Activated naive CD8-positive, alpha-beta T cell treated with anti-CD3 and anti-CD28 coated beads, Interleukin-2, amount 10 ng/mL, durations not matched to agents 7 days and 5 days (primary cell): ENCODE results near the gene BLM. TPM values are rescaled to one million over a fixed set of nuclear protein-coding genes. Genes with fewer than 3 reads are reported as not detected.
A peak's percentile ranks its signal among the peaks of the same experiment; 100 is the strongest.
"Not testable (repeated sequence)": the region's sequence is repeated elsewhere in the genome, so short reads cannot be mapped to it uniquely, and the experiment has no call there.

Experiments used
- ATAC-seq: fragments of 150-1000 bp; cut with Tn5 transposase; one replicate; pipeline ENCODE4 v1.10.0; 2021; ENCODE audit warnings: low read depth, moderate library complexity
- POLR2A ChIA-PET: fragments of 350-600 bp; sonication (Branson Sonifier 250); formaldehyde crosslinking; loops from one replicate; lab custom pipeline; 2021; ENCODE audit warnings: antibody characterized with exemption; lab: Charles Lee
- DNase-seq: peaks from one replicate; pipeline ENCODE4 v3.0.0; 2021
- H3K27ac Mint-ChIP-seq: one replicate; pipeline ENCODE4 v1.8.0; 2022; ENCODE audit warnings: mild to moderate bottlenecking, mixed read lengths
- H3K27me3 Mint-ChIP-seq: one replicate; pipeline ENCODE4 v1.8.0; 2022; ENCODE audit warnings: mild to moderate bottlenecking, moderate library complexity, mixed read lengths
- H3K36me3 Mint-ChIP-seq: one replicate; pipeline ENCODE4 v1.8.0; 2021; ENCODE audit warnings: mild to moderate bottlenecking, mixed read lengths
- H3K4me1 Mint-ChIP-seq: one replicate; pipeline ENCODE4 v1.8.0; 2021; ENCODE audit warnings: mixed read lengths
- H3K4me3 Mint-ChIP-seq: one replicate; pipeline ENCODE4 v1.8.0; 2022; ENCODE audit warnings: mild to moderate bottlenecking, moderate library complexity, mixed read lengths
- H3K9me3 Mint-ChIP-seq: one replicate; pipeline ENCODE4 v1.8.0; 2021; ENCODE audit warnings: mixed read lengths
- total RNA-seq, 2 experiments: library from RNA; stranded (reverse); gene quantifications; one replicate each; pipeline ENCODE4 v1.2.3, GENCODE V29; 2021

The BLM gene
- total RNA-seq, 2 experiments from 2014 or later, result 36.6 to 41.0 TPM

DNA sequence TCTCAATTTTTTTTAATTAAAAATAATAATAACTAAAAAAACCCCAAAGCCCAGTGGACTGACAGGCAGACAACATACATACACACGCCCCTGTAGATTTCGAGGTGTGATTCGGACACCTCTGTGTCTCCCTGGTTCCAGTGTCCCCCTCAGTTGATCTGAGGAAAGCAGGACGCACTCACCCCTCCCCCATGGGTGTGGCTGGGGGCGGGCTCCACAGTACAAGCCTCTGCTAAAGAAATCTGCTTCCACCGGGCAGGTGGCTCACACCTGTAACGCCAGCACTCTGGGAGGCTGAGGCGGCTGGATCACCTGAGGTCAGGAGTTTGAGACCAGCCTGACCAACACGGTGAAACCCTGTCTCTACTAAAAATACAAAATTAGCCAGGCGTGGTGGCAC lies 33.8 kb upstream of the BLM start:
- POLR2A ChIA-PET, result interaction anchor here (0.7 kb wide), 1 partner anchor 28 kb away, joined by 4 read pairs; no protein-coding TSS in a partner anchor
- H3K36me3 Mint-ChIP-seq, result peaks cover 11% of the 10 kb centered on the region
- peaks cover 45% of the 10 kb centered on the region for H3K4me1 Mint-ChIP-seq
- no peak overlapping the region for H3K27ac Mint-ChIP-seq
- no peaks in the 10 kb centered on the region for H3K27me3 Mint-ChIP-seq
- peak; percentile 13 for DNase-seq
- ATAC-seq, result no peak
- no peaks in the 10 kb centered on the region for H3K9me3 Mint-ChIP-seq
- no peak overlapping the region for H3K4me3 Mint-ChIP-seq

DNA sequence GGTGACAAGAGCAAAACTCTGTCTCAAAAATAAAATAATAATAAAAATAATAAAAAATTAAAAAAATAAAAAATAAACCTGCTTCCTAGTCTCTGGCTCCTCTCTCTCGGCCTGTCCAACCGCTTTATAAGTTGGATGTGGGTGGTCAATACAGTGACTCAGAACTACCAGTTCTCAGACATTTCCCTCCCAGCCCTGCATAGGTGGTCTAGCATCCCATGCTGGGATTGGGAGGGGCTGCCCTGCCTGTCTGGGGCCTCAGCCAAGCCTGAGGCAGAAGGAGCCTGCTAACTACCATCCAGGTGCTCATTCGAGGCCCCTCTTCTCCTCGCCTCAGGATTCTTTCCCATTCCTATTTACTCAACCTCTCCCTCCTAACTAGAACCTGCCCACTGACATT lies 33.3 kb upstream of the BLM start:
- Mint-ChIP-seq H3K4me3 (no peak overlapping the region), H3K9me3 (no peaks in the 10 kb centered on the region), H3K27ac (peak overlapping the region; percentile 27), H3K27me3 (no peaks in the 10 kb centered on the region), H3K36me3 (peaks cover 12% of the 10 kb centered on the region), H3K4me1 (peaks cover 44% of the 10 kb centered on the region)
- POLR2A ChIA-PET, result interaction anchor here (0.7 kb wide), 1 partner anchor 28 kb away, joined by 4 read pairs; no protein-coding TSS in a partner anchor
- DNase-seq (peak; percentile 26), ATAC-seq (no peak)

DNA sequence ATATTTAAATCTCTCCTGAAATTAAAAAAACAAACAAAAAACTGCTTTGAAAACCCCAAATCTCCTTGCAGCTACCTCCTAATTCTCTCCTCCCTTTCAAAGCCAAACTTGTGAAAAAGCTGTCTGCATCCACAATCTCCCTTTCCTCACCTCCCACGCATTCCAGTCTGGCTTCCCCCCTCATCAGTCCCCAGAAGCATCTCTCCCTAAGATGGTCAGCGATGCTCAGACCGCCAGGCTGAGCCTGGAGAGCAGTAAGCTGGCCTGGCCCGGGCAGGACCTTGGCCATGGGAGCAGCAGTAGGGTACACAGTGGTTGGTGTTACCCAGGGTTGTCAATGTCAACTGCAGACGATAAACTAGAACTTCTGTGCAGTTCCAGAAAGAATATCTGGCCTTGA lies 32.9 kb upstream of the BLM start:
- POLR2A ChIA-PET, result interaction anchor here (0.6 to 3.0 kb wide), 2 partner anchors 20 to 134 kb away, joined by 4 to 25 read pairs; no protein-coding TSS in a partner anchor
- Mint-ChIP-seq H3K27ac (peak overlapping the region; percentile 27), H3K9me3 (no peaks in the 10 kb centered on the region), H3K36me3 (peaks cover 12% of the 10 kb centered on the region), H3K27me3 (no peaks in the 10 kb centered on the region), H3K4me1 (peaks cover 39% of the 10 kb centered on the region), H3K4me3 (no peak overlapping the region)
- DNase-seq (peak; percentile 11), ATAC-seq (no peak)

DNA sequence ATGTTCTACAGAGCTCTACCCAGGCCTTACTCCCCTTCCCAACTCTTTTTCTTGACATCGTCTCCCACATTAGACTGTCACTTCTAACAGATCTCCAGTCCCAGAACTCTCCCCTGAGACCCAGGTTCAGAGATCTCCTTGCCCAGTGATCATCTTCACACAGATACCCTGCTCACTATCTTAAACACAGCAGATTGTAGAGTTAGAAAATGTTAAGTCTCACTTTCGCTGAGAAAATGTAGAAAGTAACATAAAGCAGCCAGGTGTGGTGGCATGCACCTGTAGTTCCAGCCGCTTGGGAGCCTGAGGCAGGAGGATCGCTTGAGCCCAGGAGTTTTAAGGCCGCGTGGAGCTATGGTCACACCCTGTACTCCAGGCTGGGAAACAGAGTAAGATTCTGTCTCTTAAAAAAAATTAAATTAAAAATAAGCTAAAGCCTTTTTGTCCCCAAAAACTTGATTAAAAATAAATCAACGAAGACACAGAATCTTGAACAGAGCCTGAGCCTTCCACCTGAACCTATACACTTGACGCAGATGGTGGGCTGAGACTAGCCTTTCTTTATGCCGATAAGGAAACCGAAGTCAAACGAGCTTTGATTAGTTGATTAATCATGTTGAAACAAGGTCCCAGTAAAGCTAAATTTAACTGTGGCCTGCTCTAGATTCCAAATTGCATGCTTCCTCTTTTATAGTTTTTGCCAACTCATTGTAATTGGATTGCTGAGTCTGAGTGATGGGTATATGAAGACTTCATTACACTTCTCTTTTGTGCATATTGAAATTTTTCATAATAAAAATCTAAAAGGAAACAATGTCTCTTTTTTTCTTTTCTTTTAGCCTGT lies 31.3 kb upstream of the BLM start:
- Mint-ChIP-seq H3K9me3 (peaks cover 2% of the 10 kb centered on the region), H3K4me1 (peaks cover 36% of the 10 kb centered on the region), H3K27ac (peak overlapping the region; percentile 96), H3K4me3 (peak overlapping the region; percentile 69), H3K27me3 (no peaks in the 10 kb centered on the region), H3K36me3 (peaks cover 16% of the 10 kb centered on the region)
- DNase-seq, result no peak
- POLR2A ChIA-PET, result interaction anchor here (0.8 to 3.0 kb wide), 8 partner anchors 9 to 36 kb away, joined by 3 to 25 read pairs (median 6); no protein-coding TSS in a partner anchor
- peak; percentile 1 for ATAC-seq

DNA sequence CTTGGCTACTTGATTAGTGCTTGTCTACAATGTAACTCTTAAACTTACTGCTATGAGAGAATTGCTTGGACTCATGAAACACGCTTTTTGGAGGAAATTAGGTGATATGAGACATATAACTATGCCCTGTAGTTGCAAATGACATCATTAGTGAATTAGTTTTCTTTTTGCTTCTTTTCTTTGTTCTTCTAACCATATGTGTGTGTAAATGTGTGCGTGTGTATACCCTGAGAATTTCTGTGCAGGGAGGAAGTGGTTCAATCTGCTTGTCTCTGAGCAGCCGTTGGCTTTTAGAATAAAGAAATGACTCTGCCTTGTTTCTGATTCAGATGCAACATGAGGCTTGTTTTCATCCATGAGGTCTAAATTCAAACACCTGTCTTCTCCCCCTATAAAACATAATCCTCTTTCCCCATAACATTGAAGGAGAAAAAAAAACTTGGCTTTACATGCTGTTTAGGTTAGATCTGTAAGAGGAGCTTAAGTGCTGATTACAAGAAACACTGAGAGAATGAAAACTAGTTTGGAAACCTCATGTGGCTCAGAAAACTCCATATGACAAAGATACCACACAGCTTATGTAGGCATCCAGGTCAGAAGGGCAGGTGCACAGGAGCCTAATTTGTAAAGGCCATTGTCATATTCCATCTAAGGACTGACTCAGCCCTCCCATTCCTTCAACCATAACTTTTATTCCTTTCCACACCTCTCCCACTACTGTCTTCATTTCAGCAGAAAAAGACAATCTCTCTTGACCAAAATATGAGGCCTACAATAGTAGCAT lies 30.5 kb upstream of the BLM start:
- Mint-ChIP-seq H3K4me3 (peak overlapping the region; percentile 69), H3K27ac (peak overlapping the region; percentile 96), H3K36me3 (peaks cover 16% of the 10 kb centered on the region), H3K27me3 (no peaks in the 10 kb centered on the region), H3K4me1 (peaks cover 40% of the 10 kb centered on the region), H3K9me3 (peaks cover 2% of the 10 kb centered on the region)
- ATAC-seq (peak; percentile 95), DNase-seq (no peak)
- POLR2A ChIA-PET, result interaction anchor here (0.8 to 3.0 kb wide), 8 partner anchors 10 to 37 kb away, joined by 3 to 25 read pairs (median 6); no protein-coding TSS in a partner anchor

DNA sequence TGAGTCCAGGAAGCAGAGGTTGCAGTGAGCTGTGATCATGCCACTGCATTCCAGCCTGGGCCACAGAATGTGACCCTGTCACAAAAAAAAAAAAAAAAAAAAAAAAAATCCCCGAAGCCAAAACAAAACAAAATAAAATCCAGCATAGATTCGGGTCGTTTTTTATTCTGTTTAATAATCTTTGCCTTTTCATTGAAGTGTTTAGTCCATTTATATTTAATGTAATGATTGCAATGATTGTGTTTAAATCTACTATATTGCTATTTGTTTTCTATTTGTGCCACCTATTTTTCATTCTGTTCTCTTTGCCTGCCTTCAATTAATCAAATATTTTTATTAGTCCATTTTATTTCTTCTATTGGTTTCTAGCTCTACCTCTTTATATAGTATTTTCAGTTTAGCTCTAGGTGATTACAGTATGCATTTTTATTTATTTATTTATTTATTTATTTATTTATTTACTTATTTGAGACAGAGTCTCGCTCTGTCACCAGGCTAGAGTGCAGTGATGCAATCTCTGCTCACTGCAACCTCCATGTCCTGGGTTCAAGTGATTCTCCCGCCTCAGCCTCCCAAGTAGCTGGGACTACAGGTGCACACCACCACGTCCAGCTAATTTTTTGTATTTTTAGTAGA lies 27.7 kb upstream of the BLM start:
- DNase-seq, H3K4me3 Mint-ChIP-seq, H3K27me3 Mint-ChIP-seq, H3K27ac Mint-ChIP-seq, H3K9me3 Mint-ChIP-seq, POLR2A ChIA-PET, ATAC-seq: not testable (repeated sequence)
- peaks cover 56% of the 10 kb centered on the region for H3K4me1 Mint-ChIP-seq
- peaks cover 16% of the 10 kb centered on the region for H3K36me3 Mint-ChIP-seq

DNA sequence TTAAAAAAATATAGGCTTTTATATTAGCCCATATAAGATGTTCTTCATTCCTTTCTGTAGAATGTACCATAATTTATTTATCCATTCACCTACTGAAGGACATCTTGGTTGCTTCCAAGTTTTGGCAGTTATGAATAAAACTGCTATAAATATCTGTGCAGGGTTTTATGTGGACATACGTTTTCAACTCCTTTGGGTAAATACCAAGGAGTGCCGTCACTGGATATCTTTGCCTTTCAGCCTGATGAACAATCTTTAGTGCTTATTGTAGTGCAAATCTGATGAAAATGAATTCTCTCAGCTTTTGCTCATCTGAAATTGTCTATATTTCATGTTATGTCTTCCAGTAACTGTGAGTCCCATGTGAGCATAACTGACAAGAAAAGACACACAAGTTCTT lies 26.6 kb upstream of the BLM start:
- no peak for DNase-seq
- Mint-ChIP-seq H3K27ac (no peak overlapping the region), H3K4me1 (peaks cover 51% of the 10 kb centered on the region), H3K27me3 (no peaks in the 10 kb centered on the region), H3K36me3 (peaks cover 10% of the 10 kb centered on the region), H3K9me3 (peaks cover 2% of the 10 kb centered on the region), H3K4me3 (no peak overlapping the region)
- POLR2A ChIA-PET, result interaction anchor here (0.9 to 2.2 kb wide), 2 partner anchors 12 to 23 kb away, joined by 4 to 8 read pairs; no protein-coding TSS in a partner anchor
- no peak for ATAC-seq

DNA sequence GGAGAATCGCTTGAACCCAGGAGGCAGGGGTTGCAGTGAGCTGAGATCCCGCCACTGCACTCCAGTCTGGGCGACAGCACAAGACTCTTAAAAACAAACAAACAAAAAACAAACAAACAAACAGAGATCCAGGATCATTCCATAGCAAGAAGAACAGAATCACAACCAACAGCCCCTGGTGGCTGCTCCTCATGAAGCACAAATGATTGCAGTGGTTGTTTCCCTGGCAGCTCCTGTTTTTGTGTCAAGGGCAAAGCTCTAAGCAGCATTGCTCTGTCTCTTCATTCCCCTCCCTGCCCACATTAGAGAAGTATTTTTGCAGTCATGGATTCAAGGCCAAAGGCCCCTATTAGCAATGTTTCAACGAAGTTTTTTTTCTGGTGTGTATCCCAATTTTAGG lies 25.8 kb upstream of the BLM start:
- Mint-ChIP-seq H3K27ac (no peak overlapping the region), H3K27me3 (no peaks in the 10 kb centered on the region), H3K4me1 (peaks cover 49% of the 10 kb centered on the region), H3K4me3 (no peak overlapping the region), H3K36me3 (peaks cover 10% of the 10 kb centered on the region), H3K9me3 (peaks cover 2% of the 10 kb centered on the region)
- ATAC-seq, result no peak
- POLR2A ChIA-PET, result interaction anchor here (0.9 to 2.2 kb wide), 3 partner anchors 12 to 44 kb away, joined by 3 to 8 read pairs (median 4); no protein-coding TSS in a partner anchor
- DNase-seq, result no peak

DNA sequence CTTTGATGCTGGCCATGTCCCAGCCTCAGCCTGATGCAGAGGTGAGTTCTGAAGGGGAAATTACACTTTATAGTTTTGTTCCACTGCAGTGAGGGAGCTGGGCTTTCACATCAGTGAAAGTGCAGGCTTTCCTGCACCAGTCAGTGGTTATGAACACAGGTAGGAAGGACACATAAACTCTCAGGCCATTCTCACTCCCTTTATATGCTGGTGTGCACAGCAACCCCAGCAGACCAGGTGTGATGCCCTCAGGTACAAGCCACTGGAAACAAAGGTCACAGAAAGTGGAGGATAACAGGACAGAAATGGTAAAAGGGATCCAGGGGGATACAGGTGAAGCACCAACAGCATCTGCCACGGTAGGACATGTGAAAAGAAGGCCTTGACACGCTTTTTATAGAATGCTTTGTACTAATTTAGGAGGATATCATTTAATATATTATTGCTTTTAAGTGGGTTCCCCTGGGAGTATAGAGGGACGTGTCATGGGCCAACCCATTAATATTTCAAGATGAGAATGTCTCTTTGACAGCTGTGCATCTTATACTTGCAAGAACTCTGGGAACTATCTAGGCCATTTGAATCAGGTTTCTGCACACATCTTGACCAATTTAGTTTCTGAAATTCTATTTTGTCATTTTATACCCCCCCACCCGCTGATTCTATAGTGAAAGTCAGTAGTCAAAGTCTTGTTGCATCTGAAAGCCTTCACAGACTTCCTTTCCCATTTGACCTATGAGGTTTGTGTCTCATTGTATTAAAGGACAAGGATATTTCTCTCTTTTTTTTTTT lies 25.0 kb upstream of the BLM start:
- H3K4me1 Mint-ChIP-seq, result peaks cover 47% of the 10 kb centered on the region
- POLR2A ChIA-PET, result interaction anchor here (0.5 to 2.2 kb wide), 3 partner anchors 25 to 45 kb away, joined by 3 to 4 read pairs (median 3); no protein-coding TSS in a partner anchor
- H3K27ac Mint-ChIP-seq, result peak overlapping the region; percentile 42
- H3K9me3 Mint-ChIP-seq, result peaks cover 2% of the 10 kb centered on the region
- H3K4me3 Mint-ChIP-seq, result no peak overlapping the region
- H3K36me3 Mint-ChIP-seq, result peaks cover 11% of the 10 kb centered on the region
- DNase-seq, result no peak
- no peaks in the 10 kb centered on the region for H3K27me3 Mint-ChIP-seq
- peak; percentile 25 for ATAC-seq

DNA sequence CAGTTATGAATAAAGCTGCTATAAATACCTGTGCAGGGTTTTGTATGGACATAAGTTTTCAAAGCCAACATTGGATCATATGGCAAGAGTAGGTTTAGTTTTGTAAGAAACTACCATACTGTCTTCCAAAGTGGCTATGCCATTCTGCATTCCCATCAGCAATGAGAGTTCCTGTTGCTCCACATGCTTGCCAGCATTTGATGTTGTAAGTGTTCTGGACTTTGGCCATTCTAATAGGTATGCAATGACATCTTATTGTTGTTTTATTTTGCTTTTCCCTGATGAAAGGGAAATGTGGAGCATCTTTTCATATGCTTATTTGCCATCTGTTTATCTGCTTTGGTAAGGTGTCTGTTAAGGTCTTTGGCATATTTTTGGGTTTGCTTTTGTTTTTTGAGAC lies 22.2 kb upstream of the BLM start:
- ATAC-seq, result no peak
- POLR2A ChIA-PET, result interaction anchor here (1.2 kb wide), 1 partner anchor 23 kb away, joined by 3 read pairs; the partner anchor contains the start of gene BLM
- no peak for DNase-seq
- Mint-ChIP-seq H3K9me3 (no peaks in the 10 kb centered on the region), H3K36me3 (peaks cover 4% of the 10 kb centered on the region), H3K27me3 (no peaks in the 10 kb centered on the region), H3K4me1 (peaks cover 41% of the 10 kb centered on the region), H3K4me3 (no peak overlapping the region), H3K27ac (no peak overlapping the region)

DNA sequence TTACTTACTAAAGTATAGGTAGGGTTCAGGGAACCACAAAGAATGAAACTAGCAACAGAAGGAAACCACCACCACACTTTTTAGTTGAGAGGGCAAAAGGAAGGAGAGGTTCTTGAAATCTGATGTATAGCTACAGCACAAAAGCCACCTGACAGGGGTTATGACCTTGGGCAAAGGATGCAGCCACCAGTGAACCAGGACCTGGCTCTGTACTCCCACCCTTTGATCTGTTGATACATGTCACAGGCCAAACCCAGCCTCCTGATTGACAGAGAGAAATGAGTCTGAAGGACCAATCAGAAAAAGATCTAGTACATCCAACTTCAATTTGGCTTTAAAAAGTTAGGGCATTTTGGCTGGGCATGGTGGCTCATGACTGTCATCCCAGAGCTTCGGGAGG lies 20.0 kb upstream of the BLM start:
- Mint-ChIP-seq H3K36me3 (peaks cover 6% of the 10 kb centered on the region), H3K27ac (peak overlapping the region; percentile 89), H3K9me3 (peaks cover 1% of the 10 kb centered on the region), H3K4me3 (peak overlapping the region; percentile 53), H3K27me3 (no peaks in the 10 kb centered on the region), H3K4me1 (peaks cover 29% of the 10 kb centered on the region)
- POLR2A ChIA-PET, result interaction anchor here (0.6 to 2.1 kb wide), 10 partner anchors 8 to 238 kb away, joined by 3 to 17 read pairs (median 4); partner anchors contain the start of genes BLM and UNC45A
- DNase-seq (peak; percentile 41), ATAC-seq (peak; percentile 97)

DNA sequence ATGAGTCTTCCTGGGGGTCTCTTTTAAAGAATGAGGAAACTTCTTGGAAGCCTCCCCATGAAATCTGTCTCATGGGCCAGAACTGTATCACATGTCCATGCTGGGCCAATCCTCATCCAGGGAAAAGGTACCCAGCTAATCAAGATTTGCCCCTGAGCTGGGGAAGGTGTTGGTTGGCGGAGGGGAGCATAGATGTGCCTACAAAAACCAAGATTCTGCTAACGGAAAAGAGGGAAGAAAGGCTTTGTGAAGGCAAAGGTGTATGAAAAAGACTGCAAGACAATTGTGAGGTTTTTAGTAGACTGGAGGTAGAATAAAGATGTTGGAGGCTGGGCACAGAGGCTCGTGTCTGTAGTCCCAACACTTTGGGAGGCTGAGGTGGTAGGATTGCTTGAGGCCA lies 18.5 kb upstream of the BLM start:
- ATAC-seq (no peak), DNase-seq (no peak)
- H3K27me3 Mint-ChIP-seq, result no peaks in the 10 kb centered on the region
- H3K9me3 Mint-ChIP-seq, result peaks cover 7% of the 10 kb centered on the region
- POLR2A ChIA-PET, result interaction anchor here (0.6 to 2.1 kb wide), 4 partner anchors 18 to 71 kb away, joined by 3 to 17 read pairs (median 6); partner anchors contain the start of gene BLM
- H3K27ac Mint-ChIP-seq, result no peak overlapping the region
- H3K4me1 Mint-ChIP-seq, result peaks cover 20% of the 10 kb centered on the region
- H3K4me3 Mint-ChIP-seq, result no peak overlapping the region
- peaks cover 14% of the 10 kb centered on the region for H3K36me3 Mint-ChIP-seq
